SK-N-SH (cell line): ENCODE results near the gene PCYT2. TPM values are rescaled to one million over a fixed set of nuclear protein-coding genes. Genes with fewer than 3 reads are reported as not detected.

ENCODE experiments used
- CTCF ChIA-PET: fragments of 300-600, 350-600 bp; formaldehyde crosslinking; extraction: SDS; loops from one replicate; lab custom pipeline; 2021; lab: Yijun Ruan, JAX
- POLR2A ChIA-PET: fragments of 350-600 bp; sonication (Branson Sonifier 250); formaldehyde crosslinking; extraction: SDS; loops from one replicate; lab custom pipeline; 2020; ENCODE audit warnings: antibody characterized with exemption, inconsistent platforms; lab: Yijun Ruan, JAX
- DNase-seq: peaks from one replicate; pipeline ENCODE4 v3.0.0; 2012
- H2AFZ ChIP-seq: fragments of 200-600 bp; sonication (generic); 2 replicates; pipeline ENCODE4 v1.8.1; 2016; ENCODE audit warnings: antibody characterized with exemption, mild to moderate bottlenecking, low read depth
- H3F3A ChIP-seq: fragments of 200-600 bp; sonication (generic); replicated peaks from 2 replicates; pipeline ENCODE3; 2016; ENCODE audit warnings: antibody characterized with exemption, mild to moderate bottlenecking; ENCODE audit not compliant: insufficient read depth
- H3K27ac ChIP-seq, 2 experiments: fragments of 200-500 bp in 1 of 2; fragments of 200-600 bp in 1 of 2; sonication (Bioruptor generic) in 1 of 2; sonication (generic), shearing (Covaris generic) in 1 of 2; 2 replicates each; pipeline versions ENCODE4 v1.5.1 to v1.6.1; 2014 to 2016; ENCODE audit warnings: low read depth in 2 of 2, inconsistent platforms in 1 of 2, low read length in 1 of 2, mild to moderate bottlenecking in 1 of 2, mixed read lengths in 1 of 2
- H3K27me3 ChIP-seq: fragments of 200-600 bp; sonication (generic), shearing (Covaris generic); 2 replicates; pipeline ENCODE4 v1.6.1; 2016; ENCODE audit warnings: mixed run types; ENCODE audit not compliant: insufficient read depth
- H3K36me3 ChIP-seq, 2 experiments: fragments of 200-500 bp in 1 of 2; fragments of 200-600 bp in 1 of 2; sonication (Bioruptor generic) in 1 of 2; sonication (generic) in 1 of 2; replicated peaks in 1 of 2; 2 replicates each; pipeline versions ENCODE3 to v1.5.1; 2014 to 2016; ENCODE audit warnings: low read length in 1 of 2, mild to moderate bottlenecking in 1 of 2; ENCODE audit not compliant: insufficient read depth in 2 of 2, control insufficient read depth in 1 of 2
- H3K4me1 ChIP-seq, 2 experiments: fragments of 200-500 bp in 1 of 2; fragments of 200-600 bp in 1 of 2; sonication (Bioruptor generic) in 1 of 2; sonication (generic), shearing (Covaris generic) in 1 of 2; 2 replicates each; pipeline versions ENCODE4 v1.5.1 to v1.6.1; 2014 to 2016; ENCODE audit warnings: low read depth in 1 of 2, low read length in 1 of 2, mixed run types in 1 of 2; ENCODE audit not compliant: insufficient read depth in 2 of 2, control insufficient read depth in 1 of 2
- H3K4me2 ChIP-seq: fragments of 200-600 bp; sonication (generic), shearing (Covaris generic); 2 replicates; pipeline ENCODE4 v1.6.1; 2017; ENCODE audit warnings: mixed run types
- H3K4me3 ChIP-seq, 2 experiments: fragments of 200-500 bp in 1 of 2; fragments of 200-600 bp in 1 of 2; sonication (Bioruptor generic) in 1 of 2; sonication (generic), shearing (Covaris generic) in 1 of 2; 2 replicates each; pipeline versions ENCODE4 v1.5.1 to v1.8.1; 2014 to 2016; ENCODE audit warnings: low read depth in 2 of 2, inconsistent platforms in 1 of 2, low read length in 1 of 2, mild to moderate bottlenecking in 1 of 2, mixed read lengths in 1 of 2, moderate library complexity in 1 of 2
- H3K79me2 ChIP-seq: fragments of 200-600 bp; sonication (generic); 2 replicates; pipeline ENCODE4 v1.8.1; 2017; ENCODE audit warnings: mild to moderate bottlenecking; ENCODE audit not compliant: insufficient read depth
- H3K9ac ChIP-seq: fragments of 200-600 bp; sonication (generic); 2 replicates; pipeline ENCODE4 v1.6.1; 2017; ENCODE audit warnings: mixed run types
- H3K9me2 ChIP-seq: fragments of 200-600 bp; sonication (generic); 2 replicates; pipeline ENCODE4 v1.6.1; 2017; ENCODE audit warnings: mixed run types
- H3K9me3 ChIP-seq: fragments of 200-600 bp; sonication (generic); 2 replicates; pipeline ENCODE4 v1.6.1; 2017; ENCODE audit warnings: mixed run types, mild to moderate bottlenecking, moderate library complexity
- H4K20me1 ChIP-seq: fragments of 200-600 bp; sonication (generic); 2 replicates; pipeline ENCODE4 v1.6.1; 2017; ENCODE audit warnings: mild to moderate bottlenecking, mixed run types; ENCODE audit not compliant: insufficient read depth
- ELF1 ChIP-seq: IDR thresholded peaks from 2 replicates; pipeline ENCODE4 v1.4.0; 2012
- EZH2phosphoT487 ChIP-seq: fragments of 200-600 bp; sonication (generic); IDR thresholded peaks from 2 replicates; pipeline ENCODE4 v1.6.1; 2017; ENCODE audit warnings: low read depth, mixed run types, mild to moderate bottlenecking, antibody characterized with exemption, moderate library complexity, borderline replicate concordance
- FOSL2 ChIP-seq: IDR thresholded peaks from 2 replicates; pipeline ENCODE4 v1.4.0; 2012; ENCODE audit warnings: low read depth, mild to moderate bottlenecking, moderate library complexity, borderline replicate concordance
- FOXJ3 ChIP-seq: sonication (generic); formaldehyde crosslinking; IDR thresholded peaks from 2 replicates; pipeline ENCODE4 v1.5.1; 2020; ENCODE audit warnings: mild to moderate bottlenecking, missing genetic modification reagents
- FOXM1 ChIP-seq: IDR thresholded peaks from 2 replicates; pipeline ENCODE4 v1.4.0; 2012; ENCODE audit warnings: low read depth, mild to moderate bottlenecking
- GATA2 ChIP-seq: sonication (generic); formaldehyde crosslinking; IDR thresholded peaks from 2 replicates; pipeline ENCODE4 v1.5.0; 2020; ENCODE audit warnings: mild to moderate bottlenecking, missing genetic modification reagents
- JUND ChIP-seq: IDR thresholded peaks from 2 replicates; pipeline ENCODE4 v1.4.0; 2012
- MEF2A ChIP-seq: IDR thresholded peaks from 2 replicates; pipeline ENCODE4 v1.4.0; 2012; ENCODE audit warnings: low read depth, borderline replicate concordance
- NFIC ChIP-seq: IDR thresholded peaks from 2 replicates; pipeline ENCODE4 v1.4.0; 2012; ENCODE audit warnings: borderline replicate concordance
- NRF1 ChIP-seq: IDR thresholded peaks from 2 replicates; pipeline ENCODE4 v1.6.1; 2012; ENCODE audit warnings: low read depth, mild to moderate bottlenecking, low read length
- SIN3A ChIP-seq: IDR thresholded peaks from 2 replicates; pipeline ENCODE4 v1.6.1; 2012; ENCODE audit warnings: low read depth, mild to moderate bottlenecking, low read length, moderate library complexity, borderline replicate concordance
- SMC3 ChIP-seq: IDR thresholded peaks from 2 replicates; pipeline ENCODE4 v1.6.1; 2012; ENCODE audit warnings: low read depth, low read length, improper control_type of control experiment
- TAF1 ChIP-seq: IDR thresholded peaks from 2 replicates; pipeline ENCODE4 v1.6.1; 2012; ENCODE audit warnings: low read depth, mild to moderate bottlenecking, low read length, moderate library complexity, borderline replicate concordance
- TCF12 ChIP-seq: IDR thresholded peaks from 2 replicates; pipeline ENCODE4 v1.4.0; 2012
- WGBS: methylation state at CpG from one replicate; pipeline ENCODE4 v1.1.6; 2017; ENCODE audit warnings: low lambda C conversion rate; 5-methylcytosine and 5-hydroxymethylcytosine counted together
- polyA plus RNA-seq, 3 experiments: library from polyadenylated mRNA; depleted of rRNA; stranded (reverse); fragments of >200 nt; gene quantifications; 2 replicates each; pipeline ENCODE4 v1.2.3, GENCODE V29; 2012
- TF ChIP-seq, protein P1 (sequence below): IDR thresholded peaks from 2 replicates; pipeline ENCODE4 v1.4.0; 2012; ENCODE audit warnings: low read depth, borderline replicate concordance
- TF ChIP-seq, protein P2 (sequence below): IDR thresholded peaks from 2 replicates; pipeline ENCODE4 v1.4.0; 2012; ENCODE audit warnings: low read depth, borderline replicate concordance
- TF ChIP-seq, protein P3 (sequence below): IDR thresholded peaks from 2 replicates; pipeline ENCODE4 v1.6.1; 2012; ENCODE audit warnings: mild to moderate bottlenecking, low read depth, low read length, moderate library complexity

The PCYT2 gene
- polyA plus RNA-seq, 1 of the 3 experiments (the other 2 are of a cell fraction), result 46.2 TPM

DNA sequence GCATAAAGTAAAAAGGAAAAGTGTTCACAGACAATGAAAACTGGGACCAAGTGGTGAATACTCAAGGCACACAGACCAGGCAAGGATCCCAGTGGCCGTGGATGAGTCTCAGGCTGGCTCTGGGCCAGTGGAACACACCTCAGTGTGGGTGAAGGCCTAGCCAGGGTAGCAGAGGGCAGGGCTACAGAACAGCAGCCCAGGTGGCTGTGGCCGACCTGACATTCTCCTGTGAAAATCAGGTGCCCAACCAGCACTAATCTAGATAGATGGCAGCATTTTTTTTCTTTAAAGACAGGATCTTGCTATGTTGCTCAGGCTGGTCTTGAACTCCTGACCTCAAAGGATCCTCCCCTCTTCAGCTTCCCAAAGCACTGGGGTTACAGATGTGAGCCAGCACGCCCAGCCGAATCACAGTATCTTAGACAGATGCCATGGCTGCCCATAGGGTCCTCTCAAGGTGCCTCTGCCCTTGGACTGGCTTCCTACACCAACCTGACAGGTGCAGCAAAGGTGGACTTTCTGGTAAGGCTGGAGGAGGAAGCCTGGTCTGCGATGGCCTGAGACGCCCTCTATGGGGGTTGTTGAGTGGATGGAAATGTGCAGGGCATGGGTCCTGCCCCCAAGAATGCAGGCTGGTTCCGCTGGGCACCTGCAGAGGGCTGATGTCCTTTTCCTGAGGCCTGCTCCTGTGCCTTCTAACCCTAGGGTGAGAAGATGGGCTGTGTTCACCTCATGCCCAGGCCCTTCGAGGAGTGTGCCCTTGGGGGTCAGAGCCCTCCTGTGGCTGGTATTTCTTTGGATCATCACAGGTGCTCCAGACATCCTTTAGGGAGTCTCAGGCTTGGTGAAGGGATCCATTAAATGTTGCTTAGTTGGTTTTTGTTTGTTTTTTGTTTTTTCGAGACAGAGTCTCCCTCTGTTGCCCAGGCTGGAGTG is 47.1 kb downstream of the PCYT2 start:
- Histone ChIP-seq H3K9me2 (no peaks in the 10 kb centered on the region), H3K27me3 (no peaks in the 10 kb centered on the region), H3K27ac (peak overlapping the region in 1 of 2 experiments; percentile 0; a peak in 1 of 4 replicates), H2AFZ (no peak overlapping the region), H3K9ac (no peak overlapping the region), H3K4me1 (peaks cover 22 to 59% of the 10 kb centered on the region in 2 experiments), H3K36me3 (peaks cover 33 to 45% of the 10 kb centered on the region in 2 experiments), H3K79me2 (peaks cover 75% of the 10 kb centered on the region), H3K4me2 (peak overlapping the region; percentile 99), H4K20me1 (peaks cover 50% of the 10 kb centered on the region), H3K4me3 (no peak overlapping the region), H3K9me3 (no peaks in the 10 kb centered on the region), H3F3A (peaks cover 57% of the 10 kb centered on the region)
- WGBS, result 88% methylated on average over 8 of the region's 9 CpGs
- TF ChIP-seq, protein P1, sequence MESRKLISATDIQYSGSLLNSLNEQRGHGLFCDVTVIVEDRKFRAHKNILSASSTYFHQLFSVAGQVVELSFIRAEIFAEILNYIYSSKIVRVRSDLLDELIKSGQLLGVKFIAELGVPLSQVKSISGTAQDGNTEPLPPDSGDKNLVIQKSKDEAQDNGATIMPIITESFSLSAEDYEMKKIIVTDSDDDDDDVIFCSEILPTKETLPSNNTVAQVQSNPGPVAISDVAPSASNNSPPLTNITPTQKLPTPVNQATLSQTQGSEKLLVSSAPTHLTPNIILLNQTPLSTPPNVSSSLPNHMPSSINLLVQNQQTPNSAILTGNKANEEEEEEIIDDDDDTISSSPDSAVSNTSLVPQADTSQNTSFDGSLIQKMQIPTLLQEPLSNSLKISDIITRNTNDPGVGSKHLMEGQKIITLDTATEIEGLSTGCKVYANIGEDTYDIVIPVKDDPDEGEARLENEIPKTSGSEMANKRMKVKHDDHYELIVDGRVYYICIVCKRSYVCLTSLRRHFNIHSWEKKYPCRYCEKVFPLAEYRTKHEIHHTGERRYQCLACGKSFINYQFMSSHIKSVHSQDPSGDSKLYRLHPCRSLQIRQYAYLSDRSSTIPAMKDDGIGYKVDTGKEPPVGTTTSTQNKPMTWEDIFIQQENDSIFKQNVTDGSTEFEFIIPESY, result no peak
- TF ChIP-seq TCF12, result no peak
- TF ChIP-seq GATA2 (CRISPR knock-in tag), result no peak
- TF ChIP-seq MEF2A, result no peak
- TF ChIP-seq JUND, result no peak
- no peak for TF ChIP-seq ELF1
- TF ChIP-seq NFIC, result no peak
- TF ChIP-seq EZH2phosphoT487, result no peak
- no peak for TF ChIP-seq FOXM1
- no peak for TF ChIP-seq SIN3A
- TF ChIP-seq NRF1, result no peak
- TF ChIP-seq, protein P2, sequence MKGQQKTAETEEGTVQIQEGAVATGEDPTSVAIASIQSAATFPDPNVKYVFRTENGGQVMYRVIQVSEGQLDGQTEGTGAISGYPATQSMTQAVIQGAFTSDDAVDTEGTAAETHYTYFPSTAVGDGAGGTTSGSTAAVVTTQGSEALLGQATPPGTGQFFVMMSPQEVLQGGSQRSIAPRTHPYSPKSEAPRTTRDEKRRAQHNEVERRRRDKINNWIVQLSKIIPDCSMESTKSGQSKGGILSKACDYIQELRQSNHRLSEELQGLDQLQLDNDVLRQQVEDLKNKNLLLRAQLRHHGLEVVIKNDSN, result no peak
- ChIA-PET CTCF (interaction anchor here (1.3 to 3.6 kb wide), 3 partner anchors 12 to 151 kb away, joined by 3 to 11 read pairs (median 4); partner anchors contain the start of gene SLC25A10), POLR2A (interaction anchor here (0.6 to 1.6 kb wide), 3 partner anchors 31 to 133 kb away, joined by 3 to 5 read pairs (median 3); partner anchors contain the start of gene MCRIP1)
- DNase-seq, result peak; percentile 27

DNA sequence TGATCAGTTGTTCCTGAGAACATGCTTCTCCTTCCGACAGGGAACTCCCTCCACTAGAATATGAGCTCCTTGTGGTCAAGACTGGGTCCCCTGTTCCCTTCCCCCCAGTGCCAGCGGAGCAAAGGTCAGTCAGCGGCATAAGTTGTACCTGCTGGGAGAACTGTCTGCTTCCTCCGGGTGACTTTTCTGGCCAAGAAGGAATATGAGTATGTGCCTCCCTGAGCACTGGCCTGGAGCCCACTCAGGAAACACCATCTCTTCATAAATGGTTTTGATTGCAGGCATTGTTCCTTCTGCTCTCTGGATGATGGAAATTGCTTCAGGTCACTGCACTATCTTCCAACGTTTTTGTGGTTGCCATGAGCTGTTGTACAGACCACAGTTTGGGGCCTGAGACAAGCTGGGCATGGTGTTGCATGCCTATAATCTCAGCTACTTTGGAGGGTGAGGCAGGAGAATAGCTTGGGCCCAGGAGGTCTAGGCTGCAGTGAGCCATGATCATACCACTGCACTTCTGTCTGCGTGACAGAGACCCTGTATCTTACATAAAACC is 48.0 kb downstream of the PCYT2 start:
- peaks cover 52% of the 10 kb centered on the region for H4K20me1 ChIP-seq
- ChIA-PET POLR2A (interaction anchor here (0.6 to 1.6 kb wide), 3 partner anchors 30 to 149 kb away, joined by 3 to 5 read pairs (median 3); partner anchors contain the start of gene MCRIP1), CTCF (interaction anchor here (1.3 to 3.6 kb wide), 5 partner anchors 11 to 150 kb away, joined by 3 to 11 read pairs (median 4); partner anchors contain the start of gene SLC25A10)
- no peak for DNase-seq
- peaks cover 24 to 59% of the 10 kb centered on the region in 2 experiments for H3K4me1 ChIP-seq
- 73% methylated on average over 6 of the region's 6 CpGs for WGBS
- H3K79me2 ChIP-seq, result peaks cover 77% of the 10 kb centered on the region
- H3F3A ChIP-seq, result peaks cover 50% of the 10 kb centered on the region
- peak overlapping the region in 1 of 2 experiments; percentile 95; a peak in 1 of 4 replicates for H3K4me3 ChIP-seq
- H3K36me3 ChIP-seq, result peaks cover 34 to 49% of the 10 kb centered on the region in 2 experiments
- peak overlapping the region; percentile 99 for H3K4me2 ChIP-seq
- no peaks in the 10 kb centered on the region for H3K27me3 ChIP-seq
- no peaks in the 10 kb centered on the region for H3K9me2 ChIP-seq
- H3K27ac ChIP-seq, result peak overlapping the region in 1 of 2 experiments; percentile 92; a peak in 2 of 4 replicates
- no peak overlapping the region for H2AFZ ChIP-seq
- no peak overlapping the region for H3K9ac ChIP-seq
- H3K9me3 ChIP-seq, result no peaks in the 10 kb centered on the region
- TF ChIP-seq FOXJ3 (CRISPR knock-in tag), result no peak
- no peak for TF ChIP-seq NRF1
- no peak for TF ChIP-seq SMC3
- TF ChIP-seq, protein P3, sequence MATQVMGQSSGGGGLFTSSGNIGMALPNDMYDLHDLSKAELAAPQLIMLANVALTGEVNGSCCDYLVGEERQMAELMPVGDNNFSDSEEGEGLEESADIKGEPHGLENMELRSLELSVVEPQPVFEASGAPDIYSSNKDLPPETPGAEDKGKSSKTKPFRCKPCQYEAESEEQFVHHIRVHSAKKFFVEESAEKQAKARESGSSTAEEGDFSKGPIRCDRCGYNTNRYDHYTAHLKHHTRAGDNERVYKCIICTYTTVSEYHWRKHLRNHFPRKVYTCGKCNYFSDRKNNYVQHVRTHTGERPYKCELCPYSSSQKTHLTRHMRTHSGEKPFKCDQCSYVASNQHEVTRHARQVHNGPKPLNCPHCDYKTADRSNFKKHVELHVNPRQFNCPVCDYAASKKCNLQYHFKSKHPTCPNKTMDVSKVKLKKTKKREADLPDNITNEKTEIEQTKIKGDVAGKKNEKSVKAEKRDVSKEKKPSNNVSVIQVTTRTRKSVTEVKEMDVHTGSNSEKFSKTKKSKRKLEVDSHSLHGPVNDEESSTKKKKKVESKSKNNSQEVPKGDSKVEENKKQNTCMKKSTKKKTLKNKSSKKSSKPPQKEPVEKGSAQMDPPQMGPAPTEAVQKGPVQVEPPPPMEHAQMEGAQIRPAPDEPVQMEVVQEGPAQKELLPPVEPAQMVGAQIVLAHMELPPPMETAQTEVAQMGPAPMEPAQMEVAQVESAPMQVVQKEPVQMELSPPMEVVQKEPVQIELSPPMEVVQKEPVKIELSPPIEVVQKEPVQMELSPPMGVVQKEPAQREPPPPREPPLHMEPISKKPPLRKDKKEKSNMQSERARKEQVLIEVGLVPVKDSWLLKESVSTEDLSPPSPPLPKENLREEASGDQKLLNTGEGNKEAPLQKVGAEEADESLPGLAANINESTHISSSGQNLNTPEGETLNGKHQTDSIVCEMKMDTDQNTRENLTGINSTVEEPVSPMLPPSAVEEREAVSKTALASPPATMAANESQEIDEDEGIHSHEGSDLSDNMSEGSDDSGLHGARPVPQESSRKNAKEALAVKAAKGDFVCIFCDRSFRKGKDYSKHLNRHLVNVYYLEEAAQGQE, result no peak
- TF ChIP-seq TCF12, result no peak
- TF ChIP-seq GATA2 (CRISPR knock-in tag), result no peak
- no peak for TF ChIP-seq FOSL2
- no peak for TF ChIP-seq TAF1
